ENCODE results near the gene SETD4.
A peak's percentile ranks its signal among the peaks of the same experiment; 100 is the strongest.
"Not testable (repeated sequence)": the region's sequence is repeated elsewhere in the genome, so short reads cannot be mapped to it uniquely, and the experiment has no call there.

SETD4 gene, protein sequence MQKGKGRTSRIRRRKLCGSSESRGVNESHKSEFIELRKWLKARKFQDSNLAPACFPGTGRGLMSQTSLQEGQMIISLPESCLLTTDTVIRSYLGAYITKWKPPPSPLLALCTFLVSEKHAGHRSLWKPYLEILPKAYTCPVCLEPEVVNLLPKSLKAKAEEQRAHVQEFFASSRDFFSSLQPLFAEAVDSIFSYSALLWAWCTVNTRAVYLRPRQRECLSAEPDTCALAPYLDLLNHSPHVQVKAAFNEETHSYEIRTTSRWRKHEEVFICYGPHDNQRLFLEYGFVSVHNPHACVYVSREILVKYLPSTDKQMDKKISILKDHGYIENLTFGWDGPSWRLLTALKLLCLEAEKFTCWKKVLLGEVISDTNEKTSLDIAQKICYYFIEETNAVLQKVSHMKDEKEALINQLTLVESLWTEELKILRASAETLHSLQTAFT
- total RNA-seq: 4.2 to 18.6 (median 10.9) reads per million in 18 experiments

DNA sequence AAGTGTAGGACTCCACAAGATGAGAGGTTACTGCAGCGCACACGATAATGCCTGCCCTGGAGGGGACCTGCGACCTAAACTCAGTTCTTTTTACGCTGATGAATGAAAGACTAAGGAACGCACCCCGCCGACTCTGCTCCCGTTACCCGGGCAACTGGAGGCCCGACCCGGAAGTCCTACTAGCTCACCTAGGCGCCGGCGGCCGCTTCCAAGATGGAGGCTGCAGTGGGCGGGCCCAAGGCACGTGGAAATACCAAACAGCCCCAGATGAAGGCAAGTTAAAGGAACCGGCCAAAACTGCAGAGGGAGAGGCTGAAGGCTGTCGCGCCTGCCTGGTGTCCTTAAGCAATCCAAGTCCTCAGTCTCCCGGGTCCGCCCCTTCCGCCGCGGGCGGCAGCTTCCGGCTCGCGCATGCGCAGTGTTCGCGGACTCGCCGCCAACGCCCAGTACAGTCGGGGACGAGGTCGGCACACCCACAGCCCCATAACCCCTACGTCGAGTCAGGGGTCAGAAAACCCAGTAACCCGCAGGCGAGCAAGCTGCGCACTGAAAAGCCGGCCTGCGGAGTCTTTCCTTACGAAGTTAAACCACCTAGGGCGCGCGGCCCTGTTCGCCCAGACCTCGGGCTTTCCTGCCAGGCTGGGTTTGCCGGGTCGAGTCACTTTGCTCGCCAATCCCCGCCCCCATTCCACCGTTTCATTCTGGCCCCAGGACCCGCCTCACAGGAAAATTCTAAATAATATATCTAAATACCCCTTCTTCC, at the start of gene SETD4:
Gene SETD4 (minus strand): TSS at position 368 of the 763 bp plus-strand sequence. CDS start 1,638 bp downstream, outside the sequence.
- DNase-seq: peak; percentile 97 to 98

DNA sequence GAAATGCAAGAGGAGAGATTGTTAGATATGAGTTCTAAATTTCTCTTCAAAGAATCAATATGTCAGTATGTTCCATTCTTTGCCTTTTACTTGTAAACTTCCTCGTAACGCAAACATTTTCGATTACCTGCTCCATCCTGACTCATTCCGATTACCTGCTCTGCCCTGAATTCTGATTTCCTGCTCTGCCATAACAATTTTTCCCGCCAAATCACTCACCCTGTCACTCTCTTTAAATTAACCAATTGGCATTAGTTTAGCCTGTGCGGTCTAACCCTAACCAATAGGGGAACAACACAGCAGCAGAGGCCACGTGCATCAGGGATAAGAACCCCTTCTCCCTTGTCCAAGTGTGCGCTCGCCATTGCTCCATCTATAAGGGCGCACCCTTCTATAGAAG, 49.5 kb upstream of the SETD4 start:
- no peak for DNase-seq

DNA sequence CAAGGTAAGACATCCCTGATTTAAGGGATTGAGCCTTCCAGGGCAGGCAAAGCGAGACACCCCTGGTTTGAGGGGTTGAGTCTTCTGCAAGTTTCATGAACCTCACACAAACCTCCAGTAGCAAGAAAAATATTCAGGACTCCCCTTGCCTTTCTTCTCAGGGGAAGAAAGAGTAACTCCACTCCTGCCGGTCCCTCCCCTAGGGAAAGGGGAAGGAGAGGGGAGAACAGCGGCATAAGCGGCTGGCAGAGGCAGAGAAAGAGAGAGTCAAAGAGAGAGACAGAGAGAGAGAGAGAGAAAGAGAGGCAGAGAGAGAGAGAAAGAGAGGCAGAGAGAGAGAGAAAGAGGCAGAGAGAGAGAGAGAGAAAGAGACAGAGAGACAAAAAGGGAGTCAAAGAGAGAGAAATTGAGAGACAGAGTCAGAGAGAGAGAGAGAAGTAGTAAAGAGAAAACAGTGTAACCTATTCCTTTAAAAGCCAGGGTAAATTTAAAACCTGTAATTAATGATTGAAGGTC, 45.1 kb upstream of the SETD4 start:
- no peak for DNase-seq

DNA sequence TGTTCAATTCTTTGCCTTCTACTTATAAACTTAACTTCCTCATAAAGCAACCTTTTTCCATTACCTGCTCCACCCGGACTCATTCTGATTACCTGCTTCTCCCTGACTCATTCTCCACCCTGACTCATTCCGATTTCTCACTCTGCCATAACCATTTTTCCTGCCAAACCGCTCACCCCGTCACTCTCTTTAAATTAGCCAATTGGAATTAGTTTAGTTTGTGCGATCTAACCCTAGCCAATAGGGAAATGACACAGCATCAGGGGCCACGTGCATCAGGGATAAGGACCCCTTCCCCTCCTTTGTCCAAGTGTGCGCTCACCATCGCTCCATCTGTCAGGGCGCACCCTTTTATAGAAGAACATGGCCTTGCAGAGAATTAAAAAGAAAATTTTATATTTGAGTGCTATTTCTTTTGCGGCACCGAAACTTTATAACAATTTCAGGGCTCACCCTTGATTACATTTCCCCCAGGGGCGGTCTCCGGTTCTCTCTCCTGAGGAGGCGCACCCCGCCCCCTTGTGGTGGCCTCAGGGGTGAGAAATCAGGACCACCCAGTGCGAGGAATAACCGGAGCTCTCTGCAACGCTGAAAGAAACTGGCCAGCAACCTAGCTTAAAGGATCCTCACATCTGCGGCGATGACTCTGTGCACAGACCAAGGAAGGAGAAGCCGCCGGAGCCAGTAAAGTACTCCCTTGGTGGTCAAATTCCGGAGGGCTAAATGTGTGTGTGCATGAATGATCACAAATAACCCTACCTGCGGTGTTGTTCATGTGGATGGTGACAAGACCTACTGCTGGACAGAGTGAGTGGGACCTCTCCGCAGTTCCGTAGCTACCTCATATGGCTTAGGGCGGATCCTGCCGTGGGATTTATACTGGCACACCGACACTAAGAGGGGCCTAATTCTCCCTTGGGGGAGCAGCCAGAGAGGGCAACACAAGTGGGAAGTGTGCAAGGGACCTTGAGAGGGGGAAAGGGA, 44.3 kb upstream of the SETD4 start:
- peak; percentile 9 to 34 for DNase-seq

DNA sequence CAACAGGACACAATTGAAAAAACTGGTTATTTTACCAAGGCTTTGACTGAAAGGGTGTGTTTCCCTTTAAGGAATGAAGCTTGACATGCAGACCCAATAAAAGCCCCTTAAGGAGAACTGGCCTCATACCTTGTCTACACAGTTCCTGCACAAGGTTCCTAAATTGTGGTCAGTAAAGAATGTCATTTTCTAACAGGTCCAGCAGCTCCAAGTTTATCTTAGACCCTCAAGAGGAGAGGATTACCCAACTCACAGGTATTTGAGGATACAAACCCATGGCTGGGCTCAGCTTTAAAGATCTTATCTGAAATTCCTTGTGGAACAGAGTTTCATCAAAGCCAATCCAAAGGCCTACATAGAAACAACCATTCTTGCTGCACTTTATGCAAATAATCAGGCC, 43.1 kb upstream of the SETD4 start:
- no peak for DNase-seq

DNA sequence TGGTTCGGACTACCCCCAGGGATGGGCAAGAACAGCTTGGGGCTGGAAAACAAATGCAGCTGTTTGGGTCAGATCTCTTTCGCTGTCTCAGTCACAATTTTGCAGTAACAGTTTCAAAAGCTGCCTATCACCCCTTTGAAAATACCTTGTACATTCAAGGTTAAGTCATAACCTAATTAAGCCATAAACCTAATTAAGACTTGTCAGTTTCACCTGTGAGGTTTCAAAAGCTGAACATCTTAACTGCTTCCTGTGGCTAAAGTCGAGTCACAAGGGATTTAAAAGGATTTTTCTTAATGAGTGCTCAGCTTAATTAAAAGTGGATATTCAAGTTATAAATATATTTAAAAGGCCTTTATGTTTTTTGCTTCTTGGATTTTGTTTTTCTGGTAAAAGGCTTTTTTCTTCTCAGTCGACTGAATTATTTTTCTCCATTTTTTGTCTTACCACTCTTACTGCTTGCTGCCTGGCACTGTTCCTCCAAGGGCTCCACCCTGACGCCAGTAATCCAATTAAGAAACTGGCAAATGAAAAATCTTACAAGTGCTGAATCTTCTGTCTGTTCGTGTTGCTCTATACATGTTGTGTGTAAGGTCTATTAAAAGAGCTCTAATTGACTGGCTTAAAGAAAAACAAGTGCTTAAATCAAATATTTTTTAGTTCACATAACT, 40.8 kb upstream of the SETD4 start:
- no peak for DNase-seq

DNA sequence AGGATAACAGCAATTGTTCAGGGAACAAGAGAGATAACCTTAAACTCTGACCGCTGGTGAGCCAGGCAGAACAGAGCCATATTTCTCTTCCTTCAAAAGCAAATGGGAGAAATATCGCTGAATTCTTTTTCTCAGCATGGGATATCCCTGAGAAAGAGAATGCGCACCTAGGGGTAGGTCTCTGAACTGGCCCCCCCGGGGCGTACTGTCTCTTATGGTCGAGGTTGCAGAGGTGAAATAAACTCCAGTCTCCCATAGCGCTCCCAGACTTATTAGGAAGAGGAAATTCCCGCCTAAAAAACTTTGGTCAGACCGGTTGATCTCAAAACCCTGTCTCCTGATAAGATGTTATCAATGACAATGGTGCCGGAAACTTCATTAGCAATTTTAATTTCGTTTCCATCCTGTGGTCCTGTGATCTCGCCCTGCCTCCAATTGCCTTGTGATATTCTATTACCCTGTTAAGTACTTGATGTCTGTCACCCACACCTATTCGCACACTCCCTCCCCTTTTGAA, 39.4 kb upstream of the SETD4 start:
- not testable (repeated sequence) for DNase-seq

DNA sequence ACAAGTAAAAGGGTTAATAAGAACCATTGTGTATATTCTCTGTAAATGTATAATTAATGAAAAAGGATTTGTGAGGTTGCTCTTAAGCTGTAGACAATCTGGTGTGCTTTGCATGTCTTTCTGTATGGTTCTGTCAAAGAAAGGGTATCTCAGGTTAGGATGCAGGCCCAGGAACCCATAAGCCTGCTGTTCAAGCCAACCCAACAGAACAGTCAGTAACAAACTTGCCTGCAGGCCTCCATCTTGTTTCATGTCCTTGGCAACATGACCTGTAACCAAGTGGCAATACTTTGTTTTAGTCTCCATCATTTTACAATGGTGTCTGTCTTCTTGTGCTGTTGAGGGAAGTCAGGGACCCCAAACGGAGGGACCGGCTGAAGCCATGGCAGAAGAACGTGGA, 38.7 kb upstream of the SETD4 start:
- DNase-seq: no peak

DNA sequence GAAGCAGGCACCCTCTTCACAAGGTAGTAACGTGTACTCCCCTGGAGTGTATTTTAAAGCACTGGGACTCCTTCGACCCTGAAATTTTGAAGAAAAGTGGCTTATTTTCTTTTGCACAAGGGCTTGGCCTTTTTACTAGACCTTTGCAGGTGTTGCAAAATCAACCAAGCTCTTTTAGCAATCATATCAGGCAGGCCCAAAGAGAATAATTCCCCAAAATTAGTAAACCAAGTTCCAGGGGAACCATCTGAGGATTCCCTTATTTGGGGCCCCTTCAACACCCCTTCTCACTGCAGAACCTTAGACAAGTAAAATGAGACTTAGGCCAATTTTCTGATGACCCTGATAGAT, 37.8 kb upstream of the SETD4 start:
- DNase-seq: no peak

DNA sequence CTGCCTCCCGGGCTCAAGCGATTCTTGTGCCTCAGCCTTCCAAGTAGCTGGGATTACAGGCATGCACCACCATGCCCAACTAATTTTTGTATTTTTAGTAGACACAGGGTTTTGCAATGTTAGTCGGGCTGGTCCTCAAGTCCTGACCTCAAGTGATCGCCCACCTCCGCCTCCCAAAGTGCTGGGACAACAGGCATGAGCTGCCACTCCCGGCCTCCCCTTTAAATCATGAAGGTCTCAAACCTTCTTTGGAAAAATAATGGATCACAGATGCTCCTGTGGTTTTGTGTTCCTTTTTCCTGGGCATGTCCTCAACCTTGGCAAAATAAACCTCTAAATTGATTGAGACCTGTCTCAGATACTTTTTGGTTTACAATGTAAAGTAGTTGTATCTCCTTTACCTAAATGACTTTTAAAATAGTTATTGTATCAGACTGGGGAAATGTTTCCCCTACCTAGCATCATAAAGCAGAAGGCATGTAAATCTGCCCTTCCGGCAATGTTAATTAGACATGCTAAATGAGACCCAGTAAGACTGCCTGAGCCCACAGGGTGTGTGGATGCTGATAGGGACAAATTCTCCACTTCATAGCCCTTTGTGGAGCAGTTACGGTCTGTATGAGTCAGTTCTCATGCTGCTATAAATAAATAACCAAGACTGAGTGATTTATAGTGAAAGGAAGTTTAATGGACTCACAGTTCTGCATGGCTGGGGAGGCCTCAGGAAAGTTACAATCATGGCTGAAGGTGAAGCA, 37.3 kb upstream of the SETD4 start:
- no peak for DNase-seq

DNA sequence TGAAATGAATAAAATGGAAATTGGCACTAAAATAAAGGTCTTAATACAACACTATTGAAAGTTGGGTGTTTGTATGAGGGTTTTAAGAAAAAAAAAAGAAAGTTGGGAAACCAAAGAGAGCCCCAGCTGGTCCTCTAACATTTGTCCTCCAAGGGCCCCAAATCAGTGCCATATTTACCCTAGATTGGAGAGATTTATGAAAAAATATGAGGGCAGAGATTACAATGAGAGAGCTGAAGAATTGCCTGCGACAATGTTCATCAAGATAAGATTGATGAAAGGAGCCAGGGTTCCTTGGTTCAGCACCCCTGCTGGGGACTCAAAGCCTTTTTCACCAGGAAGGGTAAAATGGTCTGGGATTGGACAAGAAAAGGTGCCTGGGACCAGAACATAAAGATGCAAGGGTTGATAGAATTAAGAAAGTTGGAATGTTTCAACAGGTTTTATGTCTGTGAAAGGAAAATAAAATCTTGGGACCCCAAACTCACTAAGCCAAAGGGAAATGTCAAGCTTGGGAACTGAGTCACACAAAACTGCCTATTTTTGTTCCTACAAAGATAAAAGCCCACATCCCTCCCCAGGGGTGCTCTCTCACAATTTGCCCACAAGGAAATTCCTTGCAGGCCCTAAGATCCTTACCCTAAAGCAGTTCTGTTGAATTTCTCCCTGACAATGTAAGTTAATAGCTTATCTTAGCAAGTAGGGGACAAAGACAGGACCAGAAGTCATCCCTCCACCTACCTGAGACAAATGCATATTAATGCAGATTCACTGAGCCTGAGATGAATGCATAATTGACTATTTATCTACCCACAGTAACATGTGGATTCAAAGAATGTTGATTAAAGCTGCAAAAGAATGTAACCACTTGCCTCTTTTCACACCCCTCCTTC, 36.3 kb upstream of the SETD4 start:
- DNase-seq: no peak

DNA sequence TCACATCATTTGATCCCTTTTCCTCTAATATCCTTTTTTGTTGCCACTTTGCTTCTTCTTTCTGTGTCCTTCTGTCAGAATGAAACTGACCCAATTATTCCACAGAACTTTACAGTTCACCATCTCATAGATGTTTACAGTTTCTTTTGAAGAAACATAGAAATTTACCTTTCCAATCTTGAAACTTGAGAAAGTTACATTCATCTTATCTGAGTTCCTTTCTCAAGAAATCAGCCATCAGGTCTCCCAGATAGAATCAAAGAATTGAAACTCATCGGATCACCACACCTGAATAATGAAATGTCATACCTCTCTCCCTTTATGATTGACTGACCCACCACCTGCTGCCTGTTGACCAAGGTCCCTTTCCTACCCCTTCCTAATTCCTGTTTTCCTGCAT, 33.2 kb upstream of the SETD4 start:
- no peak for DNase-seq

DNA sequence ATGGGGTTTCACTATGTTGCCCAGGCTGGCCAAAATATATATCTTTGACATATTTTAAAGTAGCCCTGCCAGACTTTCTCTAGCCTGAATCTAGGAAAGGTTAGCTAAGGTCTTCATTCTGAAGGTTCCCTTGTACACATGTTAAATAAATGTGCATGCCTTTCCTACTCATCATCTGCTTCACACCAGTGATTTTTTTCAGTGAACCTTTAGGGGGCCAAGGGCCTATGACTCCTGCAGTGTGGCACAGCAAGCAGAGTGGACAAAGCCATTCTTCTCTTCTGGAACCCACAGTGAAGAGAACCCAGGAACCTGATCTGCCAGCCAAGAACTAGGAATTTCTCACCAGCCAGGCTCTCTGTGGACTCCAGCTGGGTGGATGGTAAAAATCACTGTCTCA, 32.4 kb upstream of the SETD4 start:
- DNase-seq: no peak

DNA sequence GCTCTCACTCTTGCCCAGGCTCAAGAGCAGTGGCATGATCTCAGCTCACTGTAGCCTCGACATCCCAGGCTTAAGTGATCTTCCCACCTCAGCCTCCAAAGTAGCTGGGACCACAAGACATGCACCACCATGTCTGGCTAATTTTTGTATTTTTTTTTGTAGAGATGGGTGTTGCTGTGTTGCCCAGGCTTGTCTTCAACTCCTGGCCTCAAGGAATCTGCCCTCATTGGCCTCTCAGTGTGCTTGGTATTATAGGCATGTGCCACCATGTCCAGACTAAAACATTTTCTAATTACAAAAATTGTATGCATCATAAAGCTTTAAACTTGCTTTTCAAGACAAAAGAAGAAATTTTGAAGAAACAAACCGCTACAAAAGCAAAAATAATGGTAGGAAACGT, 29.6 kb upstream of the SETD4 start:
- no peak for DNase-seq

DNA sequence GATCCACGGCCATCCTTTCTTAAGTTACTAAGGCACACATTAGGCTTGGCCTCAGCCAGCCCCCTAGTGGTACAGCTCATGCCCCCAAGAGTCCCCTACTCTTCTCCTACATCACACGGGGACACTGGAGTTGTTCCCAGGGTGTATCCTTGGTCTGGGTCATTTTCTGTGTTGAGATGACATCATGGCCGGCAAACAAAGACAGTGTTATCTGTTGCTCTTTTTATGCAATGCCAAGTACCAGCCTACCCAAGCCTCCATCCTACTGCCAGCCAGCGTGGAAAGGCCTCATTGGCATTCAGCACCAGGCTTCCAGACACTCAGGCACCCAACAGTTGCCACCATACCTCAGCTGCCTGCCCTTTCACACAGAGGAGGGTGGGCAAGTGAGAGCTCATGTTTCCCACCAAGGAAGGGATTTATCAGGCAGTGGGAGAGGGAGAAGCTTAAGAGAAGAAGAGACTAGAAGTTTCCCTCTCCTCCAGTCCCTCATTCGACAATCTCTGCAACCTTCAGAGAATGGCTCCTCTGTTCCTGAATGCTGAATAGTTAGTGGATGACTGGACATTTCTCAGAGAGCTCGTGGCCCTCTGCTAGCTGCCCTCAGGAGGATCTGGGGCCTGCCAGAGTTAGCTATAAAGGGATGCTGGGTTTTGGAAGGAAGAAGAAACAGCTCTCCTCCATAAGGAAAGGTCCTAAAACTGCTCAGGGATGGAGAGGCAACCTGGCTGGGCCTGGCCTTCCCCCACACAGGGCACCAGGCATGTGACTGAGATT, 27.2 kb upstream of the SETD4 start:
- DNase-seq: no peak

DNA sequence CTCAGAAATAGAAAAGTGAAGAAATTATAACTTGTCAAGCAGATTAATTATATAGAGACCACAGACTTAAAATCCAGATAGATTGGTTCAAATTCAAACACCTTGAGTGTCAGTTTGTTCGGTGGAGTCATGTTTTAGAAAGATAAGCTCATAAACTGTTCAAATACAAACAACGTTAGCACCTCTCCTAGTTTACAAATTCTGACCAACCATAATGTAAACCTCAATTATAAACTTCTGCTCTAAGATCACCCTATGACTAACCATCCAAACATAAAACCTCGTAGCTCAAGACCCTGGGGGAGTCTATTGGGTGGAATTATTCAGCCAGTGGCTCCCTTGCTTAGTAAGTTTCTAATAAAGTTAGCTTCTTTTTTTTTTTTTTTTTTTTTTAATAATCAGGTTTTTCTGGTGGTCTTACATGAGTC, 21.9 kb upstream of the SETD4 start:
- DNase-seq: no peak

DNA sequence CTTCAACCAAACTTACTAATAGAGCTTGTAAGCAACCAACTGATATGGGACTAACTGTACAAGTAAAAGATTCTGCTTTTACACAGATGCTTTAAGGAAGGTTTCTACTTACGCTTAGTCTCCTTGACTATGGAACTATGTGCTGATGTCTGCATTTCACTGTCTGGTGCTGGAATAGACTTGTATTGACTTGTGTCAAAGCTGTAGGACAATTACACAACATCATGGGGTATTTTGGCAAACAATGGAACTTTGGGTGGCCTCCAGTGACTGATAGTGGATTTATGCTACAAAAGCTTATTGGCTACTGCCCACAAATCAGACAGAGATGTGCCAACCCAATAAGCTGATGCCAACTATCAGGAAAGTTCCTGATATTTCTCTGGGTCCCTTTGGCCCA, 20.1 kb upstream of the SETD4 start:
- DNase-seq: no peak

DNA sequence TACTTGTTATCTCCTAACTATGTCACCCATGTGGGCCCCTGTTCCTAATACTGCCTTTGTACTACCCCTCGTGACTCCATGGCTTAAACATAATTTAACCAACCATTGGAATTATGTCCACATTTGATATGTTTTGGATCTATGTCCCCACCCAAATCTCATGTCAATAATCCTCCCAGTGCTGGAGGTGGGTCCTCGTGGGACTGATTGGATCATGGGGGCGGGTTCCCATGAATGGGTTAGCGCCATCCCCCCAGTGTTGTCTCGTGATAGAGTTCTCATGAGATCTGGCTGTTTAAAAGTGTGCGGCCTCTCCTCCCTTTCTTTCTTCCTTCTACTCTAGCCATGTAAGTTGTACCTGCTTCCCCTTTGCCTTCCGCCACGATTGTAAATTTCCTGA, 19.3 kb upstream of the SETD4 start:
- no peak for DNase-seq
